Peyer's patch (tissue), 4 donors: ENCODE data around the gene GARIN3. TPM values are rescaled to one million over a fixed set of nuclear protein-coding genes. Genes with fewer than 3 reads are reported as not detected.
A peak's percentile ranks its signal among the peaks of the same experiment; 100 is the strongest.

Experiments used
- DNase-seq, 3 donors: peaks; one replicate each; pipeline ENCODE4 v3.0.0-alpha.2; 2017 to 2019
- H3K27ac ChIP-seq, 4 donors: fragments of 200-600 bp; sonication (generic); one replicate each; pipeline ENCODE4 v1.5.1; 2016 to 2019
- H3K27me3 ChIP-seq, 2 donors: fragments of 200-600 bp; sonication (generic); one replicate each; pipeline ENCODE4 v1.5.1; 2019
- H3K36me3 ChIP-seq, 3 donors: fragments of 200-600 bp; sonication (generic); one replicate each; pipeline ENCODE4 v1.5.1; 2016 to 2019
- H3K4me1 ChIP-seq, 4 donors: fragments of 200-600 bp; sonication (generic); one replicate each; pipeline ENCODE4 v1.5.1; 2016 to 2019
- H3K4me3 ChIP-seq, 4 donors: fragments of 200-600 bp; sonication (generic); 1 replicate in 3 of 4; 2 replicates in 1 of 4; pipeline ENCODE4 v1.5.1; 2016 to 2019; ENCODE audit warnings: mild to moderate bottlenecking in 1 of 4
- H3K9me3 ChIP-seq, 4 donors: fragments of 200-600 bp; sonication (generic); one replicate each; pipeline ENCODE4 v1.5.1; 2016 to 2019; ENCODE audit warnings: mild to moderate bottlenecking in 1 of 4
- CTCF ChIP-seq, 6 experiments: fragments of 450-650 bp in 4 of 6; fragments of 200-600 bp in 2 of 6; sonication (generic) in 1 of 6; IDR thresholded peaks; one replicate each; pipeline ENCODE4 v1.5.1; 2017 to 2019; ENCODE audit warnings: antibody characterized with exemption in 6 of 6, mild to moderate bottlenecking in 3 of 6, moderate library complexity in 1 of 6
- POLR2A ChIP-seq, 2 donors: fragments of 450-650 bp; IDR thresholded peaks; one replicate each; pipeline ENCODE4 v1.5.1; 2017; ENCODE audit warnings: antibody characterized with exemption in 2 of 2, mild to moderate bottlenecking in 2 of 2, moderate library complexity in 2 of 2
- total RNA-seq, 4 donors: library from RNA; depleted of rRNA; stranded (reverse); fragments of >200 nt; gene quantifications; one replicate each; pipeline ENCODE4 v1.1.0, GENCODE V29; 2016

GARIN3 gene
- total RNA-seq, 4 donors from 2014 or later = not detected

- peak in 2 of 3 donors; percentile 60 to 69 for DNase-seq
- Histone ChIP-seq H3K27ac (peak overlapping the region in 2 of 4 donors; percentile 43 to 50), H3K4me3 (no peak overlapping the region), H3K27me3 (no peaks in the 10 kb centered on the region), H3K9me3 (no peaks in the 10 kb centered on the region), H3K4me1 (no peaks in the 10 kb centered on the region), H3K36me3 (no peaks in the 10 kb centered on the region)
- TF ChIP-seq POLR2A (IDR thresholded peaks at IDR 0.05) (no peak), CTCF (IDR thresholded peaks at IDR 0.05) (no peak)
These were observed 6.3 kb upstream of the GARIN3 start for GRCh38 chr5:157172403-157172802.

- Histone ChIP-seq H3K36me3 (no peaks in the 10 kb centered on the region), H3K27me3 (no peaks in the 10 kb centered on the region), H3K4me1 (no peaks in the 10 kb centered on the region), H3K27ac (no peak overlapping the region), H3K9me3 (no peaks in the 10 kb centered on the region), H3K4me3 (no peak overlapping the region)
- TF ChIP-seq POLR2A (IDR thresholded peaks at IDR 0.05) = no peak
- DNase-seq = no peak
These were observed 2.2 kb upstream of the GARIN3 start for GRCh38 chr5:157168286-157168685.

- DNase-seq = no peak
- Histone ChIP-seq H3K36me3 (no peaks in the 10 kb centered on the region), H3K27me3 (no peaks in the 10 kb centered on the region), H3K4me1 (no peaks in the 10 kb centered on the region), H3K27ac (no peak overlapping the region), H3K4me3 (no peak overlapping the region), H3K9me3 (no peaks in the 10 kb centered on the region)
- TF ChIP-seq POLR2A (IDR thresholded peaks at IDR 0.05) (no peak), CTCF (IDR thresholded peaks at IDR 0.05) (no peak)
These were observed 1.2 kb upstream of the GARIN3 start for GRCh38 chr5:157167214-157167621.

- H3K4me1 ChIP-seq = no peaks in the 10 kb centered on the region
- no peak overlapping the region for H3K27ac ChIP-seq
- no peak for TF ChIP-seq POLR2A (IDR thresholded peaks at IDR 0.05)
- TF ChIP-seq CTCF (IDR thresholded peaks at IDR 0.05) = no peak
- no peaks in the 10 kb centered on the region for H3K36me3 ChIP-seq
- H3K9me3 ChIP-seq = no peaks in the 10 kb centered on the region
- H3K4me3 ChIP-seq = no peak overlapping the region
- H3K27me3 ChIP-seq = no peaks in the 10 kb centered on the region
- DNase-seq = no peak
These were observed 396 bp downstream of the GARIN3 start for GRCh38 chr5:157165668-157166067.

GRCh38 chr5:157165261-157165660 is 803 bp downstream of the GARIN3 start:
- Histone ChIP-seq H3K4me1 (no peaks in the 10 kb centered on the region), H3K9me3 (no peaks in the 10 kb centered on the region), H3K36me3 (no peaks in the 10 kb centered on the region), H3K27me3 (no peaks in the 10 kb centered on the region), H3K4me3 (no peak overlapping the region), H3K27ac (no peak overlapping the region)
- TF ChIP-seq POLR2A (IDR thresholded peaks at IDR 0.05) = no peak
- TF ChIP-seq CTCF (IDR thresholded peaks at IDR 0.05) = no peak
- DNase-seq = no peak

GRCh38 chr5:157164521-157164920 is 1.5 kb downstream of the GARIN3 start:
- H3K4me1 ChIP-seq = no peaks in the 10 kb centered on the region
- TF ChIP-seq POLR2A (IDR thresholded peaks at IDR 0.05) (no peak), CTCF (IDR thresholded peaks at IDR 0.05) (no peak)
- H3K36me3 ChIP-seq = no peaks in the 10 kb centered on the region
- no peak overlapping the region for H3K4me3 ChIP-seq
- H3K27me3 ChIP-seq = no peaks in the 10 kb centered on the region
- DNase-seq = no peak
- H3K27ac ChIP-seq = no peak overlapping the region
- H3K9me3 ChIP-seq = no peaks in the 10 kb centered on the region
